ENCODE results near the gene UNC5CL. TPM values are rescaled to one million over a fixed set of nuclear protein-coding genes. Genes with fewer than 3 reads are reported as not detected.

The UNC5CL gene
- total RNA-seq, 2 donors from 2014 or later = 17.4 to 30.3 TPM

- TF ChIP-seq CTCF (IDR thresholded peaks at IDR 0.05) (no peak), POLR2A (IDR thresholded peaks at IDR 0.05) (no peak)
- Histone ChIP-seq H3K27me3 (no peaks in the 10 kb centered on the region), H3K4me1 (peaks cover 79% of the 10 kb centered on the region), H3K27ac (peak overlapping the region; percentile 81 to 90 (median 86)), H3K9me3 (no peaks in the 10 kb centered on the region), H3K36me3 (replicated peaks in 1 of 2; ENCODE audit: insufficient read depth in 1 of 2, low read depth in 2 of 2) (no peaks in the 10 kb centered on the region), H3K4me3 (no peak overlapping the region)
- 18 to 19% methylated on average over 6 of the region's 6 CpGs for WGBS, 2 donors
- intact Hi-C loops (cut with DNase I) = no loop called here
- ATAC-seq (peak; percentile 83), DNase-seq (peak; percentile 78 to 93 (median 84))
Observed at GRCh38 chr6:41040101-41040939, 1.3 kb upstream of the UNC5CL start.

GRCh38 chr6:41038205-41038604 is 816 bp downstream of the UNC5CL start:
- ATAC-seq (no peak), DNase-seq (no peak)
- Histone ChIP-seq H3K9me3 (no peaks in the 10 kb centered on the region), H3K4me3 (no peak overlapping the region), H3K27me3 (no peaks in the 10 kb centered on the region), H3K27ac (peak overlapping the region; percentile 81 to 90 (median 86)), H3K36me3 (replicated peaks in 1 of 2; ENCODE audit: insufficient read depth in 1 of 2, low read depth in 2 of 2) (peaks cover 0 to 3% of the 10 kb centered on the region in 2 donors), H3K4me1 (peaks cover 76% of the 10 kb centered on the region)
- intact Hi-C loops (cut with DNase I) = no loop called here
- WGBS, 2 donors = 78 to 89% methylated on average over 3 of the region's 3 CpGs
- no peak for TF ChIP-seq CTCF (IDR thresholded peaks at IDR 0.05)
- TF ChIP-seq POLR2A (IDR thresholded peaks at IDR 0.05) = no peak

- Histone ChIP-seq H3K4me1 (peaks cover 71% of the 10 kb centered on the region), H3K27ac (peak overlapping the region in 2 of 4 donors; percentile 85 to 90), H3K27me3 (no peaks in the 10 kb centered on the region), H3K9me3 (no peaks in the 10 kb centered on the region), H3K36me3 (replicated peaks in 1 of 2; ENCODE audit: insufficient read depth in 1 of 2, low read depth in 2 of 2) (peaks cover 0 to 6% of the 10 kb centered on the region in 2 donors), H3K4me3 (no peak overlapping the region)
- ATAC-seq (no peak), DNase-seq (no peak)
- WGBS, 2 donors = 82 to 87% methylated on average over 13 of the region's 13 CpGs
- intact Hi-C loops (cut with DNase I) = no loop called here
- no peak for TF ChIP-seq POLR2A (IDR thresholded peaks at IDR 0.05)
- no peak for TF ChIP-seq CTCF (IDR thresholded peaks at IDR 0.05)
Observed at GRCh38 chr6:41037107-41037900, 1.7 kb downstream of the UNC5CL start.

GRCh38 chr6:41036601-41037000 is 2.4 kb downstream of the UNC5CL start:
- H3K4me3 ChIP-seq = no peak overlapping the region
- H3K9me3 ChIP-seq = no peaks in the 10 kb centered on the region
- DNase-seq (no peak), ATAC-seq (no peak)
- intact Hi-C loops (cut with DNase I) = no loop called here
- H3K27me3 ChIP-seq = no peaks in the 10 kb centered on the region
- peaks cover 64% of the 10 kb centered on the region for H3K4me1 ChIP-seq
- TF ChIP-seq CTCF (IDR thresholded peaks at IDR 0.05) = no peak
- TF ChIP-seq POLR2A (IDR thresholded peaks at IDR 0.05) = peak in 1 of 3 donors; percentile 14
- 94 to 97% methylated on average over 2 of the region's 2 CpGs for WGBS, 2 donors
- H3K36me3 ChIP-seq (replicated peaks in 1 of 2; ENCODE audit: insufficient read depth in 1 of 2, low read depth in 2 of 2) = peaks cover 0 to 6% of the 10 kb centered on the region in 2 donors
- peak overlapping the region in 2 of 4 donors; percentile 85 to 90 for H3K27ac ChIP-seq
